PC-3 (cell line): ENCODE measurements around the gene C4orf50. TPM values are rescaled to one million over a fixed set of nuclear protein-coding genes. Genes with fewer than 3 reads are reported as not detected.

Experiments used
- ATAC-seq: fragments of 200-7000 bp; cut with Tn5 transposase; 2 replicates; pipeline ENCODE4 v1.9.1; 2020; ENCODE audit warnings: mild to moderate bottlenecking, moderate library complexity
- BruUV-seq: library from RNA; stranded (reverse); fragments of 400-500 nt; replicated peaks from 2 replicates; lab custom pipeline; 2021; lab: Mats Ljungman, UMichigan
- CTCF ChIA-PET: fragments of 300-600 bp; sonication (Branson Sonifier 250); formaldehyde crosslinking; loops from one replicate; lab custom pipeline; 2022; ENCODE audit warnings: antibody characterized with exemption; lab: Charles Lee
- POLR2A ChIA-PET: fragments of 300-600 bp; sonication (Branson Sonifier 250); formaldehyde crosslinking; loops from one replicate; lab custom pipeline; 2022; ENCODE audit warnings: antibody characterized with exemption; ENCODE audit not compliant: unreplicated experiment; lab: Charles Lee
- DNase-seq: peaks from one replicate; pipeline ENCODE4 v3.0.0-alpha.2; 2015
- H2AFZ ChIP-seq: fragments of 300-600 bp; sonication (generic); 2 replicates; pipeline ENCODE4 v1.6.0; 2016; ENCODE audit warnings: antibody characterized with exemption, low read length
- H3F3A ChIP-seq: fragments of 300-600 bp; sonication (generic); one replicate; pipeline ENCODE4 v1.6.0; 2017; ENCODE audit warnings: antibody characterized with exemption, low read length, control low read depth, mild to moderate bottlenecking; ENCODE audit not compliant: unreplicated experiment
- H3K27ac ChIP-seq: fragments of 300-600 bp; sonication (generic); 2 replicates; pipeline ENCODE4 v1.5.1; 2016; ENCODE audit warnings: mild to moderate bottlenecking, low read length
- H3K27me3 ChIP-seq: fragments of 300-600 bp; sonication (generic); 2 replicates; pipeline ENCODE4 v1.6.1; 2016; ENCODE audit warnings: low read length, mixed read lengths
- H3K36me3 ChIP-seq: fragments of 300-600 bp; sonication (generic); 2 replicates; pipeline ENCODE4 v1.6.1; 2016; ENCODE audit warnings: low read depth, mixed run types, low read length, mixed read lengths
- H3K4me1 ChIP-seq: fragments of 300-600 bp; sonication (generic); 2 replicates; pipeline ENCODE4 v1.5.1; 2016; ENCODE audit warnings: low read length; ENCODE audit not compliant: insufficient read depth
- H3K4me2 ChIP-seq: fragments of 300-600 bp; sonication (generic); 2 replicates; pipeline ENCODE4 v1.6.0; 2016; ENCODE audit warnings: low read length
- H3K4me3 ChIP-seq: fragments of 300-600 bp; sonication (generic); 2 replicates; pipeline ENCODE4 v1.5.1; 2016; ENCODE audit warnings: mild to moderate bottlenecking, low read length, mixed read lengths
- H3K79me2 ChIP-seq: fragments of 300-600 bp; sonication (generic); 2 replicates; pipeline ENCODE4 v1.6.1; 2017; ENCODE audit warnings: low read length, mixed read lengths
- H3K9ac ChIP-seq: fragments of 300-600 bp; sonication (generic); 2 replicates; pipeline ENCODE4 v1.6.0; 2016; ENCODE audit warnings: mild to moderate bottlenecking, low read length
- H3K9me2 ChIP-seq: fragments of 300-600 bp; sonication (generic); replicated peaks from 2 replicates; pipeline ENCODE4 v1.6.1; 2016; ENCODE audit warnings: mixed run types, low read length, mixed read lengths
- H3K9me3 ChIP-seq: fragments of 300-600 bp; sonication (generic); 2 replicates; pipeline ENCODE4 v1.6.1; 2016; ENCODE audit warnings: low read length, mixed read lengths
- H4K20me1 ChIP-seq: fragments of 300-600 bp; sonication (generic); 2 replicates; pipeline ENCODE4 v1.6.1; 2016; ENCODE audit warnings: low read length, mixed read lengths
- CTCF ChIP-seq: fragments of 300-600 bp; sonication (generic); conservative IDR thresholded peaks from 2 replicates; pipeline ENCODE4 v1.5.1; 2017; ENCODE audit warnings: antibody characterized with exemption, low read depth, mild to moderate bottlenecking, low read length
- EZH2 ChIP-seq: fragments of 300-600 bp; sonication (generic); IDR thresholded peaks from one replicate; pipeline ENCODE4 v1.6.1; 2017; ENCODE audit warnings: antibody characterized with exemption, mild to moderate bottlenecking, low read length; ENCODE audit not compliant: unreplicated experiment
- EZH2phosphoT487 ChIP-seq: fragments of 300-600 bp; sonication (generic); IDR thresholded peaks from 2 replicates; pipeline ENCODE4 v1.6.1; 2018; ENCODE audit warnings: mild to moderate bottlenecking, antibody characterized with exemption, low read length, borderline replicate concordance
- intact Hi-C: fragments of 100-400 bp; cut with micrococcal nuclease; formaldehyde crosslinking; loops from 2 replicates; pipeline ENCODE4 v1.9.0; 2023
- total RNA-seq: library from RNA; depleted of rRNA; stranded (reverse); fragments of >200 nt; gene quantifications from 2 replicates; pipeline ENCODE4 v1.2.3, GENCODE V29; 2014

The C4orf50 gene
- total RNA-seq, 1 experiment from 2014 or later, result not detected

GRCh38 chr4:5955201-5955821 is 62.9 kb downstream of the C4orf50 start:
- Histone ChIP-seq H3K9me3 (no peaks in the 10 kb centered on the region), H3K4me2 (no peak overlapping the region), H3K9me2 (no peaks in the 10 kb centered on the region), H2AFZ (no peak overlapping the region), H3K4me3 (no peak overlapping the region), H3K79me2 (no peaks in the 10 kb centered on the region), H3K27ac (no peak overlapping the region), H3K36me3 (no peaks in the 10 kb centered on the region), H3K9ac (no peak overlapping the region), H3K4me1 (no peaks in the 10 kb centered on the region), H3F3A (no peaks in the 10 kb centered on the region), H4K20me1 (no peaks in the 10 kb centered on the region), H3K27me3 (peaks cover 37% of the 10 kb centered on the region)
- TF ChIP-seq EZH2 (no peak), EZH2phosphoT487 (no peak), CTCF (no peak)
- ChIA-PET CTCF (no interaction called here), POLR2A (no interaction called here)
- intact Hi-C loops, result no loop called here
- no peak for DNase-seq
- ATAC-seq, result no peak
- no TSS peak for BruUV-seq

- H3K79me2 ChIP-seq, result no peaks in the 10 kb centered on the region
- intact Hi-C loops, result no loop called here
- ATAC-seq (no peak), DNase-seq (no peak)
- no peaks in the 10 kb centered on the region for H3K36me3 ChIP-seq
- no peak overlapping the region for H3K4me3 ChIP-seq
- no peaks in the 10 kb centered on the region for H4K20me1 ChIP-seq
- no peaks in the 10 kb centered on the region for H3F3A ChIP-seq
- H3K4me2 ChIP-seq, result no peak overlapping the region
- no peak overlapping the region for H2AFZ ChIP-seq
- H3K4me1 ChIP-seq, result no peaks in the 10 kb centered on the region
- no peaks in the 10 kb centered on the region for H3K9me2 ChIP-seq
- ChIA-PET POLR2A (no interaction called here), CTCF (no interaction called here)
- H3K27me3 ChIP-seq, result peaks cover 27% of the 10 kb centered on the region
- no peak overlapping the region for H3K9ac ChIP-seq
- TF ChIP-seq EZH2, result no peak
- no peak overlapping the region for H3K27ac ChIP-seq
- no peaks in the 10 kb centered on the region for H3K9me3 ChIP-seq
- BruUV-seq, result no TSS peak
Observed at GRCh38 chr4:5954056-5954760, 64.0 kb downstream of the C4orf50 start.

DNA sequence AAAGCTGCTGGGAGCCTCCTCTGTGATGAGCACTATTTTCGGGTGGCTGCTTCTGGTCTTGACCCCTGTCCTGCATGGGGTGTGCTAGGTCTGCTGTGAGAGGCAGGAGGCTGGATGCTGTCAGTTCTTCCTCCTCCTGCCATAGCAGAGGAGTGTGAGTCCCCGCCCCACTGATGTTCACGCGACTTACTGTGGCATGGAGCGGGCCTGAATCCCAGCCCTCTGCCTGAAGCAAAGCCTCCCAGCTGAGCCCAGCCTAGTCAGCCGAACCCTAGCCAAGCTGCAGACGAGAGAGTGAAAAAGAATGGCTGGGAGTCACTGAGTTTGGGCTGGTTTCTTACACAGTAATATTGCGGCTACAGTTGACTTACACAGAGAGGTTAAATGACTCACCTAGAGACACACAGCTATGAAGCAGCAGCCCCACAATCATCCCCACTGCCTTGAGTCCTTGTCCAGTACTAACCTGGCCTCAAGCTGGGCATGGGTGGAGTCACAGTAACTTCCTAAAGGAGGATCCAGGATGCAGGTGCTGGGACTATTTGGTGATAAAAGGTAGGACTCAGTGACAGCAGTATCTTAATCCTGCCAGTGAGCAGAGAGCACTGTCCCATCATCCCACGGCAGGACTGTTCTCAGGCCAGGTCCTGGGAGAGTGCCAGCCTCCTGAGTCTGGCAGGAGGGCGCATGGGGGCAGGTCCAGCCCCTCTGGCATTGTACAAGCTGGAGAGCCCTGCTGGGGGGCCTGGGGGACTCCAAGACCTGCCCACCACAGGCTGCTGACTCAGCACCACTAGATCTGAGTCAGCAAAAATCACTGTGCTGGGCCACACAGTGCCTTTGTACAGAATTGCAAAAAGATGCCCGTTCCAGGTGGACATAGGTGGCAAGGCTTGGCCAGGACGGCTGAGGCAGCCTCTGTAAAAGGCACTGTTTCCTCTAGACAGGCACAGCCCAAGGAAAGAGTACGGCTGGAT is 65.0 kb downstream of the C4orf50 start:
- ChIA-PET POLR2A (no interaction called here), CTCF (no interaction called here)
- H3K4me3 ChIP-seq, result no peak overlapping the region
- no peak for TF ChIP-seq EZH2
- no peaks in the 10 kb centered on the region for H3F3A ChIP-seq
- DNase-seq (no peak), ATAC-seq (no peak)
- no peaks in the 10 kb centered on the region for H3K36me3 ChIP-seq
- no peak overlapping the region for H3K4me2 ChIP-seq
- no peaks in the 10 kb centered on the region for H3K9me2 ChIP-seq
- peaks cover 21% of the 10 kb centered on the region for H3K27me3 ChIP-seq
- no peaks in the 10 kb centered on the region for H4K20me1 ChIP-seq
- BruUV-seq, result no TSS peak
- no peak overlapping the region for H3K9ac ChIP-seq
- no peak overlapping the region for H3K27ac ChIP-seq
- H2AFZ ChIP-seq, result no peak overlapping the region
- H3K9me3 ChIP-seq, result no peaks in the 10 kb centered on the region
- intact Hi-C loops, result no loop called here
- no peaks in the 10 kb centered on the region for H3K4me1 ChIP-seq
- no peaks in the 10 kb centered on the region for H3K79me2 ChIP-seq
